HG03135 (cell line): Measurements from ENCODE around the gene DCTPP1.
"Not testable (repeated sequence)": the region's sequence is repeated elsewhere in the genome, so short reads cannot be mapped to it uniquely, and the experiment has no call there.

Experiments used
- ATAC-seq: cut with Tn5 transposase; IDR thresholded peaks from one replicate; pipeline ENCODE4 v1.9.1; 2021; ENCODE audit warnings: mild to moderate bottlenecking, moderate library complexity; ENCODE audit not compliant: unreplicated experiment

DCTPP1 gene

DNA sequence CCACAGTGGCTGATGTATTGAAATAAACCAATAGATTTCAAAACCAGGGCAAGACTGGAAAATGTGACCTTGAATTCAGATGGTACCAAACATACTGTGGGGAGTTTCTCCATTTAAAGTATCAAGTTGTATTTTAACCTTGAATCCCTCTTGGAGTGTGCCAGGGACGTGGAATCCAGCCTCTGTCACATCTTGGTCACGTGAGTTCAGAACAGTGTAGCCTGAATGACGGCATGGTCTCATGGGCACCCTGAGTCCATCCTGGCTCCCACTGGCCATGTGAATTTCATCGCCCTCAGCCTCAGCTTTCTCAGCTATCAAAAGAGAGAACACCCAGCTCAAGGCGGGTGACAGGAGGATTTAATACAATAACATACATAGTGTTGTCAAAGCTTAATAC is 15.7 kb downstream of the DCTPP1 start:
- no peak for ATAC-seq

DNA sequence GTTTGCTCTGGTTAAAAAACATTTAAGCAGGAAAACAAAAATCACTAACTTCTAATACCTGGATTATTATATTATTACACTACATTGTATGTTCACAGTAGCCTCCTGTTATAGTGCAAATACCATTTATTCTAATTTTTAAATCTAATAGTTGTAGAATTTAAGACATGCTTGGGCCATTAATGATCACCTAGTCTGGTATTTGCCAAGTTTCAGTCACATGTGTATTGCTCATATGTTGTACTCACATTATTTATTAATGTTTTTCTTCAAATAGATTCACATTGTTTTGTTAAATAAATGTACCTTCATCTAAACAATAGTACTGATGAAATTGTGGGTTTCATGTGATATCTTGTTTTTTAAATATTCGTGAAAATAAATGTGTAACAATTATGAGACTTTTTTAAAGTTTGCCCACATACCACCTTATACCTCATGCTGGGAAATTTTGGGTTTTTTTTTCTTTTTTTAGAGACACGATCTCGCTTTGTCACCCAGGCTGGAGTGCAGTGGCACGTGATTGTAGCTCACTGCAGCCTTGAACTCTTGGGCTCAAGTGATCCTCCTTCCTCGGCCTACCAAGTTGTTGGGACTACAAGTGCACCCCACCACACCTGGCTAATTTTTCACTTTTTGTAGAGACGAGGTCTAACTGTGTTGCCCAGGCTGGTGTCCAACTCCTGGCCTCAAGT is 16.6 kb downstream of the DCTPP1 start:
- no peak for ATAC-seq

DNA sequence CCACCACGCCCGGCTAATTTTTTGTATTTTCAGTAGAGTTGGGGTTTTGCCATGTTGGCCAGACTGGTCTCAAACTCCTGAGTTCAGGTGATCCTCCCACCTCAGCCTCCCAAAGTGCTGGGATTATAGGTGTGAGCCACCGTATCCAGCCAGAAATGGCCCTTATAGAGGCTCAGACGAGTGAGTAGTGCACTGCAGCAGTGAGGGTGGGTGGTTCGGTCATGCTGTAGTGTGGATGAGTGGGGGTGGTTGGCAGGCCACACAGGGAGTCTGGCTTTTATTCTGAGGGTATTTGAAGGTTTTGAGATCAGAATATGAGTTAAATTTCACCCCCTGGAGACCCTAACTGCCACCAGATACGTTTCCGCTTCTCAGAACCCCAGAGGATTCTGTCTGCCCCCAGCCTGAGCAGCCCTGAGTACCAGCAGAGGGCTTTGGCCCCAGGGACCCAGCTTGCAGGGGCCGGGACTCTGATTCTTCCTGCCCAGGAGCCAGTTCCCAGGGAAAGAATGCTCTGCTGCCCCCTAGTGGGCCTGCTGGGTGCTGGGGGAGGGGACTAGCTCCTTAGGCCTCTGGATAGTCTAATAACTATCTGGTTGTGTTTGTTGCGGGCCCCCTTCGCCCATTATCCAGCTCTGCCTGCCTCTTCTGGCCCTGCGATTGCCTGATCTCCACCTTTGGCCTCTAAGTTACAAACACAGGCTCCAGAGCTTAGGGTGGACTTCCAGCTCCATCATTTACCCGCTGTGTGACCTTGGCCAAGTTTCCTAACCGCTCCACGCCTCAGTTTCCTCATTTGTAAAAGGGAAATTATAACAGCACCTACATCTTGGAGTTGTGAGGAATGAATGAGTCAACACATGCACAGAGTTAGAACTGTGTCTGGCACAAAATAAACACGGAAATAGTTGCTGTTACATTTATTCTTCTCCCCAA is 20.4 kb downstream of the DCTPP1 start:
- ATAC-seq, result no peak

DNA sequence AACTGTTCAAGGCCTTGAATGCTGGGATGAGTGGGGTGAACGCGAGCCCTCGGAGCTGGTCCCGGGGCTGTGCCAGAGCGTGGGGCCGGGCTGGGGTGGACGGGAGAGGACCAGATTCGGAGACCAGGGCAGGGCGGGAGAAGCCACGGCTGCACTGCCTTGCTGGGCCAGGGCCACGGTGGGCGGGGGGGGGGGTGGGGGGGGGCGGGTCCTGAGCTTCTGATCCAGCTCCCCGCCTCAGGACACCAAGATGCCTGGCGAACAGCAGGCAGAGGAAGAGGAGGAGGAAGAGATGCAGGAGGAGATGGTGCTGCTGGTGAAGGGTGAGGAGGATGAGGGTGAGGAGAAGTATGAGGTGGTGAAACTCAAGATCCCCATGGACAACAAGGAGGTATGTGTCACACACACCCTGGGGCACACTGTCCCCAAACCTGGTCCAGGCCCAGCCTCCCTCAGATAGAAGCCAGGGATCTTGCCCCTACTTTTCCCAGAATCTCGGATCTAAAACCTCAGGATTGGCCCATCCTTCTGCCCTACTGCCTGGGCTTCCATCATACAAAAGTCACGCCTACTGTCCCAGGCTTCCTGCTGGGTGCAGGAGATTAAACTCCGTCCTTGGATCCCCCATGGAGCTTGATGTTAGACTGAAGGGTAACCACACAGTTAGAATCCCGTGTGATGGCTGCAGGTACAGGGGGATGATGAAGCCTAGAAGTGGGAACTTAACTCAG is 21.9 kb downstream of the DCTPP1 start:
- ATAC-seq, result no peak

DNA sequence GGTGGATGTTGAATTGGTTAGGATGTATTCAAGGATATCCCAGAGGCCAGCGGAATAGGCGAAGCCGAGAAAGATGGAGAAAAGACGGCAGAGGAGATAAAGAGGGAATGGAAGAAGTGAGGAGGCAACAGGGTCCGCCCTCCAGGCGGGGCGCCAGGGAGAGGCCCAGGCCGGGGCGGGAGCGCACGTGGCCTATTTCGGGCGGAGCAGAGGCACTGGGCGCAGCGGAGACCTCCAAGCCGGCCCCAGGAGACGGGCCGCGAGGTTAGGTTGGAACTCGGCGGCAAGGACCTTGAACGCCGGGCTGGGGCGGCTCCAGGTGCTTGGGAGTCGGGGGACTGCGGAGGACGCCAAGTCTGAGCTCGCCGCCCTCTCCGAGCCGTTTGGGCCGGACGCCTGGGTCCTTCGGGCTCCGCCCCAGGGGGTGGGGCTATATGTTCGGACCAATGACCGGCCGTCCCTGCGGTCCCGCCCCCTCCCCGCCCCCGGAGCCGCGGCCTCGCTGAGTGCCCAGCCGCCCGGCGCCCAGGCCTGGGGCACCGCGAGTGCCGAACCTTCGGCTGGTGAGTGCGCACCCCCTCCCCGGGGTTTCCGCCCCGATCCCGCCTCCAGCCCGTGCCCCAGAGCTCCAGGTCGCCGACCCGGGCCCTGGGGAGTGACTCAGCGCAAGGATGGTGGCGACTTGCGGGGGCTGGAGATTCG is 22.6 kb downstream of the DCTPP1 start, which contains the start of gene ZNF771:
TSS of gene ZNF771 (plus strand) at position 505 of the 702 bp plus-strand sequence. CDS start 448 bp downstream, outside the sequence.
- ATAC-seq, result peak; percentile 59

DNA sequence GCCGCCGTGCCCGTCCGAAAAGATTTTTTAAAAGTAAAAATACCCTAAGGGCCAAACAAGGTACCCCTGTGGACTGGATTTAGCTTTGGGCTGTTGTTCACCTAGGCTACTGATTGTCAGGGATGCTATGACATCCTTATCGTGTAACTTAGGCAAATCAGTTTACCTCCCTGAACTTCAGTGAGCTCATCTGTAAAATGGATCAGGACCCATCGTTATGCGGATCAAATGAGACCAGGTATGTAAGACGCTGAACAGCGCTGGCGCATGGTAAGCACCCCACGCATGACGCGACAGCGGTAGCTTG is 23.1 kb downstream of the DCTPP1 start:
- ATAC-seq, result no peak

DNA sequence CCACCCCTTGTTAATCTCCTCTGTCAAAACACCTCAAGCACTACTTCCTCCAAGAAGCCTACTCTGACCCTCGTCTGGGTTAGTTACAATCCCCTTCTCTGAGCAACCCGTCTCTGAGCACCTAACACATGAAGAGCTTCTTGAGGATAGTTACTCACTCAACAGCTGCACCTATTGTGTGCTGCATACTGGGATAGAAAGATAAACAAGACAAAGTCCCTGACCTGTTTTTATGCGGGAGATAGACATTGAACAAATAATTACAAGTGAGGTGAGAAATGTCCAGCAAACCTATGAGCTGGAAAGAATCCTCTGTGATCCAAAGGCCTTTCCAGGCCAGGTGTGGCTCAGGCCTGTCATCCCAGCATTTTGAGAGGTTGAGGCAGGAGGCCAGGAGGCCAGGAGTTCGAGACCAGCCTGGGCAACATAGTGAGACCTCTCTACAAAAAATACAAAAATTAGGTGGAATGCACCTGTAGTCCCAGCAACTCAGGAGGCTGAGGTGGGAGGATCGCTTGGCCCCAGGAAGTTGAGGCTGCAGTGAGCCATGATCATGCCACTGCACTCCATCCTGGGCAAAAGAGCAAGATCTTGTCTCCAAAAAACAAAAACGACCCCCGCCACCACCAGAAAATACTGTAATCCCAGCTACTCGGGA is 27.9 kb downstream of the DCTPP1 start:
- ATAC-seq, result no peak

DNA sequence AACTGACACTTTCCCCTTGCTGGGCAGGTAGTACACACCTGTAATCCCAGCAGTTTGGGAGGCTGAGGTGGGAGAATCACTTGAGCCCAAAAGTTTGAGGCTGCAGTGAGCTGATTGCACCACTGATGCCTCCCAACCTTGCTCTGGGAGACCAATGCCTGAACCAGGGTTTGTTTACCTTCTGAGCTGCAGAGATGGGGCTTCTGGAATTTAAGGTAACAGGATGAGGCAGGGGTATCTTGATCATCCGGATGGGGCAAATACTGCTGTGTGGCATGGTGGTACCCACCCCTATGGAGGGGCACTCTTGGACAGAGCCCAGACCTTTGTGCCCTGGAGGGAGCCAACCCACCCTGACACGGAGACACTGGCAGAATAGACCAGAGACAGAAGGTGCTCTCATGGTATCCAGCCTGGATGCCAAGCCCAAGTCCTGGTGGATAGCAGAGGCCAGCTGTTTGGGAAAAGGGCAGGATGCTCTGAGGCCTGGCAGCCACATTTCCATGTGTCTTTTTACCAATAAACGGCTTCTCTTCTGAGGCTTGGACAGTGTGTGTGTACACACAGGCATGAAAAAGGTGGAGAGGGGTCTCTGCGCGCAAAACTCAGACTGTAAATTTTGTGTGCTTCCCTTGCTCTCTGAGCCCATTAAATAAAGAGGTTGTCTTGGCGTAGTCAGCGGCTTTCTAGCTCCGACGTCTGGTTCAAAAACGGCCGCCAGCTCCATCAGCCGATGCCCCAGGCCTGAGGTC is 30.2 kb downstream of the DCTPP1 start:
- ATAC-seq, result no peak

DNA sequence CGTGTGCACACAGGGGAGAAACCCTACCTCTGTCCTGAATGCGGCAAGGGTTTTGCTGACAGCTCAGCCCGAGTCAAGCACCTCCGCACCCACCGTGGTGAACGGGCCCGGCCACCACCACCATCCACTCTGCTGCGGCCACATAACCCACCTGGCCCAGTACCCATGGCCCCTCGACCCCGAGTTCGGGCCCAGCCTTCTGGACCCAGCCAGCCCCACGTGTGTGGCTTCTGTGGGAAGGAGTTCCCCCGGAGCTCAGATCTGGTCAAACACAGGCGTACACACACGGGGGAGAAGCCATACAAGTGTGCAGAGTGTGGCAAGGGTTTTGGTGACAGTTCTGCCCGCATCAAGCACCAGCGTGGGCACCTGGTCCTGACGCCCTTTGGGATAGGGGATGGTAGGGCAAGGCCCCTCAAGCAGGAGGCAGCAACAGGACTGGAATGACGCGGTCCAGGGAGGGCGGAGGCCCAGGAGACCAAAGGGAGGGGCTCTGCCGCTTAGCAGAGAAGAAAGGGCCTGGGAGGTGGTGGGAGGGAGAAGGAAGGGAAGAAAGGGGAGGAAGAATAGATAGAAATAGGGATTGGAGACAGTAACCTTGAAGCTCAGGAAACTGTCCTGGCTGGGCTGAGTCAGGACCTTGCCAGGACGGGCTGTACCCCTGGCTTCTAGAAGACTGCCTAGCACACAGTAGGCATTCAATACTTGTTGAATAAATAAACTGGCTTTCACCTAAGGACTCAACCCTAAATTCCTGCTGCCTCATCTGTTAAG is 31.0 kb downstream of the DCTPP1 start:
- ATAC-seq, result no peak

DNA sequence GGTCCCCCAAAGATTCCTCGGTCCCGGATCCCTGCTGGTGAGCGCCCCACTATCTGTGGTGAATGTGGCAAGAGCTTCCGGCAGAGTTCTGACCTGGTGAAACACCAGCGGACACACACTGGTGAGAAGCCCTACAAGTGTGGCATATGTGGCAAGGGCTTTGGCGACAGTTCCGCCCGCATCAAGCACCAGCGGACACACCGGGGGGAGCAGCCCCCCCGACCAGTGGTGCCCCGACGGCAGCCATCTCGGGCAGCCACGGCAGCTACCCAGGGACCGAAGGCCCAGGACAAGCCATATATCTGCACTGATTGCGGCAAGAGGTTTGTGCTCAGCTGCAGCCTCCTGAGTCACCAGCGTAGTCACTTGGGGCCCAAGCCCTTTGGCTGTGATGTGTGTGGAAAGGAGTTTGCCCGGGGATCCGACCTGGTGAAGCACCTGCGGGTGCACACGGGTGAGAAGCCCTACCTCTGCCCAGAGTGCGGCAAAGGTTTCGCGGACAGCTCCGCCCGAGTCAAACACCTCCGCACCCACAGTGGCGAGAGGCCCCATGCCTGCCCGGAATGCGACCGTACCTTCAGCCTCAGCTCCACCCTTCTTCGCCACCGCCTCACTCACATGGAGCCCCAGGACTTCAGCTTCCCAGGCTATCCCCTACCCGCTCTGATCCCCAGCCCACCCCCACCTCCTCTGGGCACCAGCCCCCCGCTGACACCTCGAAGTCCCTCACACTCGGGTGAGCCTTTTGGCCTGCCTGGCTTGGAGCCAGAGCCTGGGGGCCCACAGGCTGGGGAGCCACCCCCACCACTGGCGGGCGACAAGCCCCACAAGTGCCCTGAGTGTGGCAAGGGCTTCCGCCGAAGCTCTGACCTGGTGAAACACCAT is 31.8 kb downstream of the DCTPP1 start:
- no peak for ATAC-seq

DNA sequence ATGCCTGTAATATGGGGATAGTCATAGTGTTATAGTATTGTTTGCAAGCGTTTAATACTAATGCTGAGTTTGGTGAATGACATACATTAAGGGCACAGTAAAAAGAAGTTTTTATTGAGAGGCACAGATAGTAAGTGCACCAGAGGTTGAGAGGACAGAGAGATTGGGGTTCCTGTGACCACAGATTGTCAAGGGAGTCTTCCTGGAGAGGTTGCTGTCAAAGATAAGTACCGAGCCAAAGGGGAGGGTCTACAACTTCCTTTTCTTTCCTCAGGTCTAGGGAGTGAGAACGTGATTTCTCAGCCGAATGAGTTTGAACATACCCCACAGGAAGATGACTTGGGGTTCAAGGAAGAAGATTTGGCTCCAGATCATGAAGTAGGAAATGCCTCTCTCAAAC is 32.8 kb downstream of the DCTPP1 start:
- ATAC-seq, result no peak

DNA sequence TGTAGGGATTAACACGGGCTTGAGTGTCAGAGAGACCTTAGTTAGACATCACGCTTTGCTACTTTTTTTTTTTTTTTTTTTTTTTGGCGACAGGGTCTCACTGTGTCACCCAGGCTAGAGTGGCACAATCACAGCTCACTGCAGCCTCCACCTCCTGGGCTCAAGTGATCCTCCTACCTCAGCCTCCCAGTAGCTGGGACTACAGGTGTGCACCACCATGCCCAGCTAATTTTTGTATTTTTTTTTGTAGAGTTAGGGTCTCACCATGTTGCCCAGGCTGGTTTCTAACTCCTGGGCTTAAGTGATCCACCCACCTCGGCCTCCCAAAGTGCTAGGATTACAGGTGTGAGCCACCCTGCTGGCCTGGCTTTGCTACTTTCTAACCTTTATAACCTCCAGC is 33.2 kb downstream of the DCTPP1 start:
- not testable (repeated sequence) for ATAC-seq

DNA sequence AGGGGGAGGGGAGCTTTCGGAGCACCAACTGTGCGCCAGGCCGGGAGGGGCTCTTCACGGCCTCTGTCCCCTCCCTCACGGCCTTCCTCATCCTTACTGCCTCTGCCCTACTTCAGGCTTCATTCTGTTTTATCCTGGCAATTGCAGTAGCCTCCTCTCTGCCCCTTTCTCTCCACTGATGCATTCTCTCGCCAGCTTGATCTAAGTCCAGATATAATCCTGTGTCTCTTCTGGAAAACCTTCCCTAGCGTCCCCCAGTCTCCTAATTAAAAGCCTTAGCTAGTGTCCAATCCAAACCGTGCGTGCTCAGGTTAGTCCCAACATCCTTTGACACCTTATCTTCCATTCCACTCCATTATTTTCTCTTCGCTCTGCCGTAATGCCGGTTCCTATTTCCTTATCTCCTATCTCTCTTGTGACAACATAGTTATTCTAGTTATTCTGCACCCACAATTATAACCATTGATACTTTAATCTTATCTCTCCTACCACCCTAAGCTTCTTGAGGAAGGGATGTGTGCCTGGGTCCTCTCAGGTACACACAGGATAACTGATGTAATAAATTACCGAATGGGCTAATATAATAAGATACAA is 33.7 kb downstream of the DCTPP1 start:
- no peak for ATAC-seq

DNA sequence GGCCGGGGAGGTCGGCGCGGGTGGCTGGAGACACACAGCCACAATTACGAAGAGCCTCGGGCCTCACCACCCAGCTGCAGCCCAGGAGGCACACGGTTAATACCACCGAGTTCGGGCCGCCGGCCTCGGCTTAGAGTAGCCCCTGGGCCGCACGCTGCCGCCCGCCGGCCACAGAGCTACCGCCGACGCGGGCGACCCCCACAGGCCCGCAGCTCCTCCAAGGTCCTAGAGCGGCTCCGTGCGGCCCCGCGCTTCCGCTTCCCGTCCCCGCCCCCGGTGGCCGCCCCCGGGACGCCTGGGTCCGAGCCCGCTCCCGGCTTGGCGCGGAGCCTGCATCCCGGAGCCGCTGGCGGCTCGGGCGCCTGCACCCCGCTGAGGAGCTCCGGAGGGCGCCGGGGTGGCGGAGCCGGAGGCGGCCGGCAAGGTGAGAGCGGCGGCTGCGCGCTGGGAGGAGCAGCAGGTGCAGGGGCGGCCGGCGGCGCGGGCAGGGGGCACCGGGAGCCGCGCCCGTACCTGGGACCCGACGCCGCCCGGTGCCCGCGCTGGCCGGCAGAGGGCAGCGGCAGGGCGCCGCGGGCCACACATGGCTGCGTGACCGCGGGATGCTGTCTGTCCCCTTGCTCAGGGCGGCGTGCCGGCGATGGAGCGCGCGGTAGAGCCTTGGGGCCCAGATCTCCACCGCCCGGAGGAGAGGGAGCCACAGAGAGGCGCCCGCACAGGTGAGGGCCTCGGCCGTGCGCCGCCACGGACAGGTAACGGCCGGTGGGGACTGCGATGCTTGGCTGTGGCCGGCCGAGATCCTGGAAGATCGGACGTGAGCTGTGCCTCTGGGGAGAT is 34.5 kb downstream of the DCTPP1 start, which contains the start of gene ZNF48:
TSS of gene ZNF48 (plus strand) at position 266 of the 837 bp plus-strand sequence. CDS start at position 641, 375 bp downstream.
- ATAC-seq, result peak; percentile 52

DNA sequence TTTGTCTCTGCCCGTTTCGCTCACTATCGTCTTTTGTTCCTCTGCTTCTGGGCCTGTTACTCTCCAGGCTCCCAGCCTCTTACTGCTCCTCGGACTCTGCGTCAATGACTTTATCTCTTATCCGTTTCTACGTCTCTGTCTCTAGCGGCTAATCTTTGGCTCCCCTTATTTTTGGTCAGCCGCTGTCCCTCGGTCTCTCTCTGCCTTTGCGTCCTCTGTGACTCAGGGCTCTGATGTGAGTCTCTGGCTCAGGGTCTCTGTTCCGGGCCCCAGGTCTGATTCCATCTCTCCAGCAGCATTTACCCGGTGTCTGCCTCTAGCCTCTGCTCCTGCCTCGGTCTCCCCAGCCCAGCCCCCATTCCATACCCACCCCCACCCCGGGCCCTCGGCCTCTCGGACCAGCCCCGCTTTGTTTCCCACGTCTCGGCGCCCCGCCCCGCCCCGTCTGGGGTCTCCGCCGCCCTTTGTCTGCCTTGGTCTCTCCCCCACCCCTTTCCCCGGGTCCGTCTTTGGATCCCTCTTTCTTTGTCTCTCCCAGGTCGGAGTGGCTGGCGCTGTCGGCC is 35.2 kb downstream of the DCTPP1 start:
- ATAC-seq, result no peak

DNA sequence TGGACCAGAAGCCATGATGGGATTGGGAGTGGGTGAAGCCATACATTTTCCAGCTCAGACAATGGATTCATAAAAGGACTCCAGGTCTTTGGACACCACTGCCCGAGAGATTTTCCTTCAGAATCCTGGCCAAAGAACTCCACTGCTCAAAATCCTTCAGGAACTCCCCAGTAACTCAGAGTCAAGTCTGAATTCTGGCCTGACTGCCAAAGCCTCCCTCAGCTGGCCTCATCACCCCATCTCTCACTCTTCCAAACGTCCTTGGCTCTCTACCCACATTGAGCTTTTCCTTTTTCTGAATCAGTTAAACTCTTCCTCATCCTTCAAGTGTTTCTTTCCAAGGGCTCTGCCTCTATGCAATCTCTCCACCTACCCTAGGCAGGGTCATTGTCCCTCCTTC is 46.3 kb downstream of the DCTPP1 start:
- ATAC-seq, result no peak
